Natural killer cell (primary cell): ENCODE measurements around the gene DNM1. TPM values are rescaled to one million over a fixed set of nuclear protein-coding genes. Genes with fewer than 3 reads are reported as not detected.

Experiments used
- ATAC-seq, 3 donors: fragments of 150-1000 bp in 2 of 3; fragments of 200-7000 bp in 1 of 3; cut with Tn5 transposase; 1 replicate in 1 of 3; 2 replicates in 2 of 3; pipeline ENCODE4 v1.10.0; 2021; ENCODE audit warnings: mild to moderate bottlenecking in 2 of 3, moderate library complexity in 2 of 3
- DNase-seq, 2 donors: peaks; one replicate each; pipeline versions ENCODE4 v3.0.0 to v3.0.0-alpha.2; 2013 to 2021; ENCODE audit warnings: mixed read lengths in 1 of 2
- H3K27ac ChIP-seq: one replicate; pipeline ENCODE4 v1.5.1; 2013; ENCODE audit warnings: mild to moderate bottlenecking, low read length
- H3K27me3 ChIP-seq: one replicate; pipeline ENCODE4 v1.6.1; 2013; ENCODE audit warnings: low read length; ENCODE audit not compliant: control insufficient read depth, insufficient read depth
- H3K36me3 ChIP-seq: one replicate; pipeline ENCODE4 v1.6.1; 2013; ENCODE audit warnings: low read length; ENCODE audit not compliant: control insufficient read depth, insufficient read depth
- H3K4me1 ChIP-seq: one replicate; pipeline ENCODE4 v1.6.1; 2013; ENCODE audit warnings: low read length; ENCODE audit not compliant: control insufficient read depth, insufficient read depth
- H3K4me3 ChIP-seq: one replicate; pipeline ENCODE4 v1.5.1; 2013; ENCODE audit warnings: low read length
- H3K9me3 ChIP-seq: one replicate; pipeline ENCODE4 v1.6.1; 2013; ENCODE audit warnings: low read length; ENCODE audit not compliant: control insufficient read depth, insufficient read depth
- H3K27ac Mint-ChIP-seq, 2 donors: one replicate each; pipeline ENCODE4 v1.8.0; 2022; ENCODE audit warnings: mild to moderate bottlenecking in 2 of 2, mixed read lengths in 2 of 2, moderate library complexity in 1 of 2
- H3K27me3 Mint-ChIP-seq, 2 donors: one replicate each; pipeline ENCODE4 v1.8.0; 2022; ENCODE audit warnings: low read depth in 2 of 2, mixed read lengths in 2 of 2
- H3K36me3 Mint-ChIP-seq: one replicate; pipeline ENCODE4 v1.8.0; 2022; ENCODE audit warnings: mixed read lengths
- H3K4me1 Mint-ChIP-seq, 2 donors: one replicate each; pipeline ENCODE4 v1.8.0; 2022; ENCODE audit warnings: mixed read lengths in 2 of 2
- H3K4me3 Mint-ChIP-seq: one replicate; pipeline ENCODE4 v1.8.0; 2022; ENCODE audit warnings: mild to moderate bottlenecking, moderate library complexity, mixed read lengths
- H3K9me3 Mint-ChIP-seq, 2 donors: one replicate each; pipeline ENCODE4 v1.8.0; 2022; ENCODE audit warnings: mixed read lengths in 2 of 2
- WGBS: methylation state at CpG from one replicate; pipeline ENCODE4 v1.1.7; 2013; ENCODE audit warnings: missing lambda C conversion rate; ENCODE audit not compliant: insufficient coverage; 5-methylcytosine and 5-hydroxymethylcytosine counted together
- intact Hi-C: fragments of 100-400 bp; cut with micrococcal nuclease; formaldehyde crosslinking; loops from one replicate; pipeline ENCODE4 v1.14.2; 2022
- total RNA-seq, 4 donors: library from RNA; stranded (reverse); fragments of 120-200 nt in 1 of 4; gene quantifications; one replicate each; pipeline versions ENCODE4 v1.2.3 to v1.2.4, GENCODE V29; 2013 to 2022
- TF ChIP-seq, protein P1 (sequence below): fragments of 200-600 bp; IDR thresholded peaks from one replicate; pipeline ENCODE4 v1.8.0; 2022; ENCODE audit warnings: antibody characterized with exemption

DNM1 gene
- total RNA-seq, 3 donors from 2014 or later (not counting 1 experiment from before 2014, with no cell fraction given): 1.4 to 8.1 (median 2.6) TPM

- Mint-ChIP-seq H3K9me3 (no peaks in the 10 kb centered on the region), H3K27me3 (no peaks in the 10 kb centered on the region), H3K4me1 (peaks cover 10 to 26% of the 10 kb centered on the region in 2 donors), H3K36me3 (no peaks in the 10 kb centered on the region), H3K27ac (peak overlapping the region; percentile 16 to 74), H3K4me3 (peak overlapping the region; percentile 67)
- Histone ChIP-seq H3K27ac (no peak overlapping the region), H3K4me1 (peaks cover 24% of the 10 kb centered on the region), H3K9me3 (no peaks in the 10 kb centered on the region), H3K27me3 (no peaks in the 10 kb centered on the region), H3K36me3 (peaks cover 7% of the 10 kb centered on the region), H3K4me3 (no peak overlapping the region)
- intact Hi-C loops: loop anchor here (10.0 kb wide), 1 partner anchor 132 kb away; the partner anchor contains the start of genes COQ4 and TRUB2
- DNase-seq: peak in 1 of 2 donors; percentile 63
- WGBS: 44% methylated on average over 56 of the region's 56 CpGs
- TF ChIP-seq, protein P1, sequence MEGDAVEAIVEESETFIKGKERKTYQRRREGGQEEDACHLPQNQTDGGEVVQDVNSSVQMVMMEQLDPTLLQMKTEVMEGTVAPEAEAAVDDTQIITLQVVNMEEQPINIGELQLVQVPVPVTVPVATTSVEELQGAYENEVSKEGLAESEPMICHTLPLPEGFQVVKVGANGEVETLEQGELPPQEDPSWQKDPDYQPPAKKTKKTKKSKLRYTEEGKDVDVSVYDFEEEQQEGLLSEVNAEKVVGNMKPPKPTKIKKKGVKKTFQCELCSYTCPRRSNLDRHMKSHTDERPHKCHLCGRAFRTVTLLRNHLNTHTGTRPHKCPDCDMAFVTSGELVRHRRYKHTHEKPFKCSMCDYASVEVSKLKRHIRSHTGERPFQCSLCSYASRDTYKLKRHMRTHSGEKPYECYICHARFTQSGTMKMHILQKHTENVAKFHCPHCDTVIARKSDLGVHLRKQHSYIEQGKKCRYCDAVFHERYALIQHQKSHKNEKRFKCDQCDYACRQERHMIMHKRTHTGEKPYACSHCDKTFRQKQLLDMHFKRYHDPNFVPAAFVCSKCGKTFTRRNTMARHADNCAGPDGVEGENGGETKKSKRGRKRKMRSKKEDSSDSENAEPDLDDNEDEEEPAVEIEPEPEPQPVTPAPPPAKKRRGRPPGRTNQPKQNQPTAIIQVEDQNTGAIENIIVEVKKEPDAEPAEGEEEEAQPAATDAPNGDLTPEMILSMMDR: peak; percentile 36
- ATAC-seq: peak; percentile 58 to 76 (median 59)
These were observed 10.4 kb upstream of the DNM1 start for GRCh38 chr9:128192601-128193371.

DNA sequence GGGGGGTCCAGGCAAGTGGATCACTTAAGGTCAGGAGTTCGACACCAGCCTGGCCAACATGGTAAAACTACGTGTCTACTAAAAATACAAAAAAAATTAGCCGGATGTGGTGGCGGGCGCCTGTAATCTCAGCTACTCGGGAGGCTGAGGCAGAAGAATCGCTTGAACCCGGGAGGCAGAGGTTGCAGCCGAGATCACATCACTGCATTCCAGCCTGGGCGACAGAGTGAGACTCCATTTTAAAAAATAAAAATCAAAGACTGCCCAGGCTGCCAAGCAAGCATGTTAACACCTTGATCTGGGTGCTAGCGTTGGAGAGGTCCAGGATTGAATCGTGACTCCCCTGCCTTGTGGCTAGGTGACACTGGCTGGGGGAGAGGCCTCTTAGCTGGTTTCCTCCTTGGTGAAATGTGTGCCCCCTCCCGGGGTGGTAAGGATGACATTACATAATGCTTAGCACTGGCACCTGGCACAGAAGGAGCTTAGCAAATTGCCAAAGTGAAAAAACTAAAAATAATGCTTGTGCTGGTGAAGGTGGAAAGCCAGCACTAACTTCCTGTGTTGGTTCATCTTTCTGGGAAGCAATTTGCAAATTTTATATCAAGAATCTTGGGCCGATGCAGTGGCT is 9.6 kb upstream of the DNM1 start:
- Mint-ChIP-seq H3K27ac (peak overlapping the region in 1 of 2 donors; percentile 16), H3K4me1 (peaks cover 10 to 26% of the 10 kb centered on the region in 2 donors), H3K27me3 (no peaks in the 10 kb centered on the region), H3K9me3 (no peaks in the 10 kb centered on the region), H3K36me3 (no peaks in the 10 kb centered on the region), H3K4me3 (no peak overlapping the region)
- H3K27ac ChIP-seq: no peak overlapping the region
- TF ChIP-seq, protein P1: no peak
- no peak for ATAC-seq
- no peaks in the 10 kb centered on the region for H3K9me3 ChIP-seq
- WGBS: 81% methylated on average over 14 of the region's 14 CpGs
- intact Hi-C loops: loop anchor here (10.0 kb wide), 1 partner anchor 131 kb away; the partner anchor contains the start of genes COQ4 and TRUB2
- H3K4me3 ChIP-seq: no peak overlapping the region
- no peaks in the 10 kb centered on the region for H3K27me3 ChIP-seq
- H3K36me3 ChIP-seq: peaks cover 7% of the 10 kb centered on the region
- H3K4me1 ChIP-seq: peaks cover 24% of the 10 kb centered on the region
- no peak for DNase-seq

DNA sequence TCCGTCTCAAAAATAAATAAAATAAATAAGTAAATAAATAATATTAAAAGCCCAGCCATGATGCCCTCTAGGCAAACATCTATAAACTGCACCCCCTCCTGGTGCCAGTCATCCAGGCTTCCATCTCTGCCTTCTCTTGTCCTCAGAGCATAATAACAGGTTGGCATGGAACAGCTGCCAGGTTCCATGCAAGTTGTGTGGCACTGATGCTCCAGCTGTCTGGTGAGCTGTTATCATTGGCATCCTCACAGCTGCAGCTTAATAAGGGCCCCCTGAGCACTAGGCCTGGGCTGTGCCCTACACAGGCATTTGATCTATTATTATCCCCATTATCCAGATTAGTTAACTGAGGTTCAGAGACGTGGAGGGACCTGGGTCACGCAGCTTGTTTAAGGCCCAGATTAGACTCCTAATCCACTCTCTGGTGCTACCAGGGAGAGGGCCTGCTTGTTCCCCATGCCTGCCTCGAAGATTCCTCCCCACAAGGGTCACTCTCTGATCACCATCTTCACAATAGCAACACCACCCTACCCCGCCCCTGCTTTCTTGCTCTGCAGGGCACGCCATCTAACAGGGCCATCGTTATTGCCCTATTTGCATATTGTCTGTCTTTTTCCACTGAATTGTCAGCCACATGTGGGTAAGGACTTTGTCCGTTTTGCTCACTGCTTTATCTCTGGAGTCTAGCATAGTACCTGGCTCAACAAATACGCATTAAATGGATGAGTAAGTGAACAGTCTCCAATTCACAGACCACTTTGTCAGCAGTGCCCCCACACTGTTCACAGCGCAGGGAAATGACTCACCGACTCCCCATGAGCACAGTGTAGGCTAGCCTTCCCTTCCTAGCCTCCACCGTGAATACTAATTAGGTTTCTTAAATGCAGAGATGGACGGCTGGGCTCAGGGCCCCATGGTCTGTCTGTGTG is 1.5 kb upstream of the DNM1 start:
- Mint-ChIP-seq H3K9me3 (no peaks in the 10 kb centered on the region), H3K27me3 (peaks cover 8 to 17% of the 10 kb centered on the region in 2 donors), H3K36me3 (no peaks in the 10 kb centered on the region), H3K27ac (no peak overlapping the region), H3K4me1 (peaks cover 5 to 8% of the 10 kb centered on the region in 2 donors), H3K4me3 (no peak overlapping the region)
- 91% methylated on average over 13 of the region's 13 CpGs for WGBS
- peaks cover 13% of the 10 kb centered on the region for H3K27me3 ChIP-seq
- intact Hi-C loops: no loop called here
- no peaks in the 10 kb centered on the region for H3K36me3 ChIP-seq
- H3K4me1 ChIP-seq: peaks cover 13% of the 10 kb centered on the region
- TF ChIP-seq, protein P1: no peak
- H3K4me3 ChIP-seq: no peak overlapping the region
- no peak overlapping the region for H3K27ac ChIP-seq
- no peaks in the 10 kb centered on the region for H3K9me3 ChIP-seq
- no peak for DNase-seq
- ATAC-seq: no peak
